Fibroblast of the conjunctiva (primary cell): Measurements from ENCODE around the gene C16orf54.
"Not testable (repeated sequence)": the region's sequence is repeated elsewhere in the genome, so short reads cannot be mapped to it uniquely, and the experiment has no call there.

Experiments used
- DNase-seq: peaks from one replicate; pipeline ENCODE4 v3.0.0-alpha.2; 2010; ENCODE audit warnings: low read depth

Gene C16orf54

GRCh38 chr16:29745853-29746345 is at the start of gene C16orf54:
Gene C16orf54 (minus strand): TSS chr16:29745990. CDS start chr16:29744951, 1,039 bp downstream.
- DNase-seq: no peak

GRCh38 chr16:29794231-29794710 is 48.5 kb upstream of the C16orf54 start:
- DNase-seq: no peak

GRCh38 chr16:29793153-29793552 is 47.4 kb upstream of the C16orf54 start:
- DNase-seq: not testable (repeated sequence)

- no peak for DNase-seq
Measured at GRCh38 chr16:29791845-29792807, 46.3 kb upstream of the C16orf54 start.

- no peak for DNase-seq
Measured at GRCh38 chr16:29790949-29791844, 45.4 kb upstream of the C16orf54 start.

GRCh38 chr16:29790183-29790948 is 44.6 kb upstream of the C16orf54 start, which contains the start of gene KIF22:
Gene KIF22 (plus strand): TSS chr16:29790751. CDS start chr16:29790760, 9 bp downstream.
- peak; percentile 97 for DNase-seq

- no peak for DNase-seq
Measured at GRCh38 chr16:29789775-29790182, 44.0 kb upstream of the C16orf54 start.

GRCh38 chr16:29787155-29787554 is 41.4 kb upstream of the C16orf54 start:
- not testable (repeated sequence) for DNase-seq

- no peak for DNase-seq
Measured at GRCh38 chr16:29784901-29785500, 39.2 kb upstream of the C16orf54 start.

GRCh38 chr16:29784157-29784556 is 38.4 kb upstream of the C16orf54 start:
- DNase-seq: no peak

- not testable (repeated sequence) for DNase-seq
Measured at GRCh38 chr16:29783094-29783953, 37.5 kb upstream of the C16orf54 start.

- DNase-seq: no peak
Measured at GRCh38 chr16:29779474-29779873, 33.7 kb upstream of the C16orf54 start.

- no peak for DNase-seq
Measured at GRCh38 chr16:29777576-29778350, 32.0 kb upstream of the C16orf54 start, which contains the start of gene ZG16. Gene ZG16 (plus strand): TSS chr16:29778256. CDS start chr16:29779267, 1,011 bp downstream.

- DNase-seq: no peak
Measured at GRCh38 chr16:29775742-29776408, 30.1 kb upstream of the C16orf54 start.

- no peak for DNase-seq
Measured at GRCh38 chr16:29774730-29775129, 28.9 kb upstream of the C16orf54 start.

- DNase-seq: not testable (repeated sequence)
Measured at GRCh38 chr16:29772330-29772729, 26.5 kb upstream of the C16orf54 start.

GRCh38 chr16:29770250-29770929 is 24.6 kb upstream of the C16orf54 start:
- DNase-seq: no peak

GRCh38 chr16:29769507-29769906 is 23.7 kb upstream of the C16orf54 start:
- no peak for DNase-seq
